ENCODE measurements around the gene CAMK2B.
"Not testable (repeated sequence)": the region's sequence is repeated elsewhere in the genome, so short reads cannot be mapped to it uniquely, and the experiment has no call there.

The CAMK2B gene

DNA sequence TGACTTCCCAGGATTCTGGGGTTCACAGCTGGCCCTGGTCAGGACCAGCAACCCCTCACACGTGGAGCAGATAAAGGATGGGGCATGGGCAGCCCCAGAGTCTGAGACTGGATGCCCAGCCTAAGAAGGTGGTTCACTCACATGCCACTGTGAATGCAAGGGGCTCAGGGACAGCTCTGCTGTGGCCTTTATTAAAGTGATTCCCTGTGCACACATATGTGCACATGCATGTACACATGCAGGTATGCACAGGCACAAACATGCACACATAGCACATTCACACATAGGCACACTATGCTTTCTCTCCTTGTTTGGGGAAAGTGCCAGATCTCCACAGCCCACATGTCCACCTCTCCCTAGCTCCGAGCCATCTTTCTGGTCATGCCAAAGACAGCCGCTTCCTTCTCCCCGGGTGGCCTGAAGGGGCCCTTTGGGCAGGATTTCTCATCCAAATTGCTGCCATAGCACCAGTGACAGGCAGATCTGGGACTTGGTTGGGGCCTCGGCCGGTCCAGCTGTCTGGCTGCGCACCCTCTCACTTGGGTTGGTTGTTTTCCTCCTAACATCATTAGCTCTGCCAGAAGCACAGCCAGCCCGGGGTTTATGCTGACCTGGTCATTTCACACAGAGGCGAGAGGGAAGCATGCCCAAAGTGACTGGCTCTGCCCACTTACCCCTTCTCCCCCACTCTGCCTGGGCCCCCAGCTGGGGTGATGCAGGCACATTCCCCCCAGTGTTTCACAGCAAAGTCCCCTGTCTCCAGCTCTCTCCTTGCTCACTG is 137.6 kb downstream of the CAMK2B start:
- no peak for DNase-seq

DNA sequence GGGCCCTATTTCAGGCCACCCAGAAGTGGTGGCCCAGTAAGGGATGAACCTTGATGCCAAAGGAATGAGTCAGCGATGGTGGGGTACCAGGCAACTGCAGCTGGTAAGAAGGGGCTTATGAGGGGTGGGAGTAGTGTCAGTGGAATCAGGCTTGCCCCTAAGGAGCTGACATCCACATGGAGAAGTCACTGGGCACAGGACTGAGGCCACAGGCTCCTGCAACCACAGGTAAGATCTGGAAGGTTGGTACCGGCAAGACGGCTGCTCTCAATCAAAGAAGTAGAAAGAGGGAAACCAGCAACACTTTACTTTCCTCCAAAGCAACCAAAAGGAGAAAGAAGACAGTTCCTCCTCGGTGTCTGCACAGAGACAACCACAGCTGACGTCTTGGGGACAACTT is 138.7 kb downstream of the CAMK2B start:
- no peak for DNase-seq

DNA sequence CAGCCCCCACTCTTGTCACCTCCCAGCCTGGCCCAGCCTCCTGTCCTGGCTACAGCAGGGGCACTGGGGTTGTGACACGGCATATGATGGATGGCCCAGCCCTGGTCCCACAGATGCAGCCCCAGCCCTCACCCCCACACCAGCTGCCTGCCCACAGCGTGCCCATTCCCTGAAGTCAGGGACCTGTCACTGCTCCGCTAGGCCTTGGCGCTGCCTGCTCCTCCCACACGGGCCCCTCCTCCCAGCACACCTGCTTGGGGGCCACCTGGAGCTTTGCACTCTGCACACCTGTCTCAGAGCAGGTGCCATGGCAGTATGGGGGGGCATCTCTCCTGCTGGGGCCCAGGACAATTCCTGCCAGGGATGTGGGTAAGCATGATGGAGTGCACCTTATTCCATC is 139.7 kb downstream of the CAMK2B start:
- peak in 1 of 2 experiments; percentile 24 for DNase-seq

DNA sequence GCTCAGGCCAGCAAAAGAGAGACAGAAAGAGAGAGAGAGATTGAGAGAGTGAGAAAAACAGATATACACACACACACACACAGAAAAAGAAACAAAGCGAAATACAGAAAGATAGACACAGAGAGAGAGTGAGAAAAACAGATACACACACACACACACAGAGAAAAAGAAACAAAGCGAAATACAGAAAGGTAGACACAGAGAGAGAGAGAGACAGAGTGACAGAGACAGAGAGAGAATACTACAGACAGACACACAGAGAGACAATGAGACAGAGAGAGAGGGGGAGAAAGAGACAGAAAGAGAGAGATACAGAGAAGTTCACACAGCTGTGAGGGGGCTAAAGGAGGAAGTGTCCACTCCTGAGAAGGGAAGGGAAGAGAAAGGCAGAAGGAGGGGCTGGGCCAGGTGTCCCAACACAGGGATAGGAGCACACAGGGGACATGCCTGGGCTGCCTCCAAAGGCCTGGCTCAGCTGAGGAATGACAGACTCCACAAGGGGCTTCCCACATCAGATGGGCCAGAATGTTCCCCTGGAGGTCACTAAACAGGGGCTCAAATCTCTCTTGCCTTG is 140.4 kb downstream of the CAMK2B start:
- DNase-seq: no peak

DNA sequence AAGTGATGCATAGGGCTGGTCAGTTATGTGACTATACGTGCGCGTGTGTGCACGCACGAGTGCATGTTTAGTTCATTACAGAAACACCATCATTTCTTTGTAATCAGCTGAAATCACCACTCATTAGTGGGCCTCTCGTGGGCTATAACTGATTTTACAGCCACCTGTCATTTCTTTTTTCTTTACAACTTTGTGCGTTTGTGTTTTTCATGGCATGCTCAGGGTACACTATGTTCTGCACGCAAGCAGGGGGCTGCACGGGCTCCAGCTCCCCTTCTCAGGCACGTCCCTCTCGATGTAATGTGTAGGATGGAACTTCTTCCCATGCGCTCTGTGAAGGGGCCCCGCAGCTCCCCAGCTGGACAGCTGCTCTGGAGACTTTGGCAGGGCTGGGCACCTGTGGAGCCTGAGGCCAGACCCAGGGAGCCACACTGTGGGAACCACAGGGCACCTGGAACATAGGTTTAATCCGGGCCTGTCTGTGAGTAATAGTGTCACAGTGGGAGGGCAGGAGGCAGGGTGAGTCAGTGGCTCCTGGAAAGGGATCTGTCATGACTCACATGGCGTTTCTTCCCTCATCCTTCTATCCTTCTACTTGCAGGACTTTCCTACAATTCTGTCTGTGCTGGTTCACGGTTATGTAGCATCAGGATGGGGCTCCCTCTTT is 141.1 kb downstream of the CAMK2B start:
- no peak for DNase-seq

DNA sequence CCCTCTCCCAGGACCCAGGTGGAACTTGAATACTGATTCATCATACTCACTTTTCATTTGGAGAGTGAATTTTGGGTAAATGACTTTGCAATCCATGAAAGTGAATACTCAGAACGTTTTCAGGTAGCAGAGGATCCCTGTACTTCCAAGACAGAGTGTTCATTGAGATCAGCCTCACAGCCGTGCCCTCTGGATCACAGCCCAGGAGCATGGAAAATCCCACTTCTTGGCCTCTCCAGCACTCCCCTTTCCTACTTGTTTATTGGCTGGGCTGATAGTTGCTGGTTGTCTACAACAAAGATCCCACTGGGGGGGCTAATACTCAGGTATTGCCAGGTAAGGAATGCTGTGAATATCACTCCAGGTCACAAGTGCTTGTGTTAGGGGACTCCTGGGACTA is 142.0 kb downstream of the CAMK2B start:
- DNase-seq: no peak

DNA sequence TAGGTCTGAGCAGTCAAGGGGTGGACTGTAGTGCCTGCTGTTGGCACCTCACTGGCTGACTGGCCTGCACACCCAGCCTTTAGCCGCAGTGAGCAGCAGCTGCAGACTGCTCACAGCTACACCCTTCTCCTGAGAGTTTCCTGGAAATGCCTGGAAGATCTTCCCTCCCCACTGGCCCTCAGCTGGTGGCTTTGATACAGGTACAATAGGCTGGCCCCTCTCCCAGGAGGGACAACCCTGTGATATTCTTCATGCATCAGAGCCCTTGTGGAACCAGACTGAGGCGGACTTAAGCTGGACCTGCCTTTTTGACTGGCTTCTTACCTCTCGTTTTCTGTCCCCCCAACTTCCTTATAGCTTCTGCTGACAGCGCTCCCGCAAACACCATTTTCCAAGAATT is 142.6 kb downstream of the CAMK2B start:
- no peak for DNase-seq

DNA sequence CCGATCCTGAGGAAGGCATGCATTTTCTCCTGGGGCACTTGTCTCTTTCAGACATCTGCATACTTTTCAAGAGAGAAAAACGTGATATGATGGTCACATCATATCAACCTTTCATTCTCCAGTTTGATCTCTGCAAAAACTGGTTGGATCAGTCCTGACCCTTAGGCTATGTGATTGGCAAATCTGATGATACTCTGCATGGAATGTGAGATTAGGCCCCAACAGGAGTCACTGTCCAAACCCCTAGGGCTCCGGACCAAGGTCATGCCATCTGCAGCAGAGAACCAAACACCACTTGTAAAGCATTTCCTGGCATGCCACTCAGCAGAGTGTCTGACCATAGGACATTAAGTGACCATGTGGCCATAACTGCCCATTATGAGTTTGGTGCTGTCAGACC is 144.8 kb downstream of the CAMK2B start:
- no peak for DNase-seq

DNA sequence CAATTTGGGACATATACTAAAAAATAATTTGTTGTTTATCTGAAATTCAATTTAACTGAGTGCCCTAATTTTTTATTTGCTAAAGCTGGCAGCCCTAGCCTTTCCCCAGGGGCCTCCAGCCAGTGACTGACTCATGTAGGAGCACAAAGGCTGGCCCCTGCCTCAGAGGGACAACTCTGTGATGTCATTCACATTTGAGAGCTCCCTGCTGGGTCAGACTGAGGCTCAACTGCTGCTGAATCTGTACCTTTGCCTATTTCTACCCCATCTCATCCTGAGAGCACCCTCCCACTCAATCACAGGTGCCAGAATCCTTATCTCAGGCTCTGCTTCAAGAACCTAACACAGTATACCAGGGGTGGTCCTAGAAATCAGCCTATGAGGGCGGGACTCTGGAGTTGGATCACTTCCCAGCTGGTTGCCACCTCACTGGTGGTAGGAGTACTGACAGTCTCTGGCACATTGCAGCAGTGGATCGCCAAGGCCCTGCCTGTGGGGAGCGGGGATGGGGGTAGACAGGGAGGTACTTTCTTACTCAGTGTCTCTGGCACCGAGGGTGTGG is 147.7 kb downstream of the CAMK2B start:
- DNase-seq: no peak

DNA sequence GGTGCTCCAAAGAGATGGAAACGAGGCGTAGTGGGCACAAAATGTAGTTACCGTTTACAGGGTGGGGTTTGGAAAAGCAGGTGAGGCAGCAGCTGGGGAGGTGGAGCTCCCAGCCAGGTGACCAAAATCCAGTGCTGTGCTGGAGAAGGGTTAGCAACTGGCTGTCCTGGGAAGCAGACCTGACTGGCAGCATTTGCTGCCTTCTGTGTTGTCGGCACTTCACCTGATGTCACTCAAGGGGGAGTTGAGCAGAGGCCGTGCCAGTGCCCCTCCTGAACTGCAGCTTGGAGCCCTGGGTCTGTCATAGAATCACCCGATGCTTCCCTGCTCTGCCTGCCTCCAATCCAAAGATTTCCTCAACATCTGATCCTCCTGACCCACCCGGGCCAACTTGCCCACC is 148.9 kb downstream of the CAMK2B start:
- no peak for DNase-seq

DNA sequence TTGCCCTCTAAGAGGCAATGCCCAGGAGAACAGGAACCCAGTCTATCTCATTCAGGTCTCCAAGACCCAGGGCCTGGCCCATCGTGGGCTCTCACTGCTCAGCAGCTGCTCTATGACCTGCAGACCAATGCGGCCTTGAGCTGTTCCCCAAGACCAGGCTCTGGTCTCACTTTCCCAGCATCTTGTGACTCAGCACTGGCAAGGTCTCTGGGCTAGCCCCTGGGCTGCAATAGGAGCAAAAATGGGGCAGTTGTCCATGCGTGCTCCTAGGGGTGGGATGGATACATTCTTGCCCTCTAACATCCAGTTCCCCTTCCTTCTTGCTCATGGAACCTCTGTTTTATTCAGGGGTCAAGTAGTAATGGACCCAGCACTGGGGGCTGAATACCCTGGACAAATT is 149.7 kb downstream of the CAMK2B start:
- no peak for DNase-seq

DNA sequence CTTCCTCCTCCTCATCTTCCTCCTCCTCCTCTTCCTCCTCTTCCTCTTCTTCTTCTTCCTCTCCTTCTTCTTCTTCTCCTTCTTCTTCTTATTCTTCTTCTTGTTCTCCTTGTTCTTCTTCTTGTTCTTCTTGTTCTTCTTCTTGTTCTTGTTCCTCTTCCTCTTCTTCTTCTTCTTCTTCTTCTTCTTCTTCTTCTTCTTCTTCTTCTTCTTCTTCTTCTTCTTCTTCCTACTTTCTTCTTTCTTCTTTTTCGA is 150.8 kb downstream of the CAMK2B start:
- DNase-seq: not testable (repeated sequence)

DNA sequence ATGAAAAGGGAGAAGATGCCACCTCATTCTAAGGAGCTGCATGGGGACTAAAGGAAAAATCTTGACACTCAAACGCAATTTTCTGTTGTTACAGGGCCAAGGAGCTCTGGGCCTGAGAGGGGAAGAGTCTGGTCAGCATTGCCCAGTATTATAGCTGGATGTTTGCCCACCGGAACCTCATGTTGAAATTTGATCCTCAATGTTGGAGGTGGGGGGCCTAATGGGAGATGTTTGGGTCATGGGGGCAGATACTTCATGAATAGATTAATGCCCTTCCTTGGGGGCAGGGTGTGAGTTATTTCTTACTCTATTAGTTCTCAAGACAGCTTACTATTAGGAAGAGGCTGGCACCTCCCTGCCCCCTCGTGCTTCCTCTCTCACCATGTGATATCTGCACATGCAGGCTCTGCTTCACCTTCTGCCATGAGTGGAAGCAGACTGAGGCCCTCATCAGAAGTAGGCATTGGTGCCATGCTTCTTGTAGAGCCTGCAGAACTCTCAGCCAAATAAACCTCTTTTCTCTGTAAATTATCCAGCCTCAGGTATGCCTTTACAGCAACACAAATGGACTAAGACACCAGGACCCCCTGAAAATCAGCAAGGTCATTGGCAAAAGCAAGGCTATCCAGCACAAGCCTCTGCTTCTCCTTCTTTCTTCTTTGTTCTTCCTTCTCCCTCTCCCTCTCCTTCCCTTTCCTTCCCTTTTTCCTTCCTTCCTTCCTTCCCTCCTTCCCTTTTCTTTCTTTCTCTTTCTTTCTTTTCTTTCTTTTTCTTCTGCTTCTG is 151.3 kb downstream of the CAMK2B start:
- DNase-seq: no peak

DNA sequence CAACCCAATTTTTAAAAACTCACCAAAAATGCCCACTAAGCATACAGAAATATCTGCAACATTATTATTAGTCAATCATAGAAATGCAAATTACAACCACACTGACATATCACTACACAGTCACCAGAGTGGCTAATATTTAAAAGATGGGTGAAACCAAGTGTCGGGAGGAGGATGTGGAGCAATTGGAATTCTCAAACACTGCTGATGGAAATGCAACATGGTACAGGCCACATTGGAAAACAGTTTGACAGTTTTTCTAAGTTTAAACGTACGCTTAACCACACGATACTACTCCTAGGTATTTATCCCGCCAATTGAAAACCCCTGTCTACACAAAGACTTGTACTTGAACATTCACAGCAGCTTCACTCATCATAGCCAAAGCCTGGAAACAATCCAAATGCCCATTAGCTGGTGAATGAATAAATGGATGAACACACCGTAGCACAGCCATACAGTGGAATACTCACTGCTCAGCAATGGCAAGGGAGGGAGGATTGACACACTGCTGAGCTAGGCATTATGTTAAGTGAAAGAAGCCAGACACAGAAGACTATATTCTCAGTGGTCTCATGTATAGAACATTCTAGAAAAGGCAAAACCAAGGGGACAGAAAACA is 152.5 kb downstream of the CAMK2B start:
- peak; percentile 15 to 30 for DNase-seq

DNA sequence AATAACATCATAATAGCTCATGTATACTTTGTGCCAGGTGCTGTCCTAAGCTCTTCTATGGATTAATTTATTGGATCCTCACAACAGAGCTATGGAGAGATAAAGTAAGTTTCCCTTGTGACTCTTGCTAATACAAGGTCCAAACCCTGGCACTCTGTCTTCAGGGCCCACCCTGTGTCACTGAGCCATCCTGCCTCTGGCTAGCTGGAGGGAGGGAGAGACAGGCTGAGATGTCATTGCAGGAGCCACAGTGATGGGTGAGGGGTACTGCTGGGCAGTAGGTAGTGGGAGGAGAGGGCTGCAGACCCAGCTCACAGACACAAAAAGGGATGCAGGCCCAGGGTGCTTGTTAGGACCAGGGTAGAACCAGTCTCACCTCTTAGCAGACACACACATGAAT is 153.0 kb downstream of the CAMK2B start:
- no peak for DNase-seq

DNA sequence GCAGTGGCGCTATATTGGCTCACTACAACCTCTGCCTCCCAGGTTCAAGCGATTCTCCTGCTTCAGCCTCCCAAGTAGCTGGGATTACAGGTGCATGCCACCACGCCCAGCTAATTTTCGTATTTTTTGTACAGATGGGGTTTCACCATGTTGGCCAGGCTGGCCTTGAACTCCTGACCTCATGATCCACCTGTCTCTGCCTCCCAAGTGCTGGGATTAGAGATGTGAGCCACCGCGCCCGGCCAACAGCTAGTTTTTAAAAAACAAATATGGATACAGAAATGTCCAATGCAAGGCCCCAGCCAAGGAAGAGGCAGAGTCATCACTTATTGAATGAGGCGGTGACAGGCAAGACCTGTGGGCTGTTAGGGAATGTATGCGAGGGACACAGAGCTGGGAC is 153.5 kb downstream of the CAMK2B start:
- not testable (repeated sequence) for DNase-seq

DNA sequence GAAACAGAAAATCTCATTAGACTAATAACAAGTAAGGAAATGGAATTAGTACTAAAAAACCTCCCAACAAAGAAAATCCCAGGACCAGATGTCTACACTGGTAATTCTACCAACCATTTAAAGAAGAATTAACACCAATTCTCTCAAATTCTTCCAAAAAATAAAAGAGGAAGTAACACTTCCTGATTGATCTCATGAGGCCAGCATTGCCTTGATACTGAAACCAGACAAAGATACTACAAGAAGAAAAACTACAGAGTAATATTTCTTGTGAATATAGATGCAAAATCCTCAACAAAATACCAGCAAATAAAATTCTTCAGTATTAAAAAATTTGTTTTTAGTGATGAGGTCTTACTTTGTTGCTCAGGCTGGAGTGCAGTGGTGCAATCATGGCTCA is 157.5 kb downstream of the CAMK2B start:
- no peak for DNase-seq

Data from NCI-H187 (cell line).